K562 (cell line): Measurements from ENCODE around the gene ABCG1. TPM values are rescaled to one million over a fixed set of nuclear protein-coding genes. Genes with fewer than 3 reads are reported as not detected.
A peak's percentile ranks its signal among the peaks of the same experiment; 100 is the strongest.

Experiments
- ATAC-seq: fragments of 200-7000 bp; cut with Tn5 transposase; 3 replicates; pipeline ENCODE4 v1.9.1; 2020; ENCODE audit warnings: moderate library complexity
- BruUV-seq: library from RNA; stranded (reverse); fragments of 400-500 nt; replicated peaks from 2 replicates; lab custom pipeline; 2021; lab: Mats Ljungman, UMichigan
- CTCF ChIA-PET: fragments of 300-600 bp; formaldehyde crosslinking; extraction: SDS; loops from one replicate; lab custom pipeline; 2021; ENCODE audit warnings: low intra/inter-chr PET ratio; lab: Yijun Ruan, JAX
- POLR2A ChIA-PET: fragments of 300-600, 350-650 bp; sonication (Branson Sonifier 250); formaldehyde crosslinking; extraction: SDS; loops from one replicate; lab custom pipeline; 2021; ENCODE audit warnings: antibody characterized with exemption, inconsistent platforms; lab: Yijun Ruan, JAX
- DNase-seq, 4 experiments: peaks; one replicate each; pipeline versions ENCODE4 v3.0.0 to v3.0.0-alpha.2; 2011 to 2018; ENCODE audit warnings: low spot score in 3 of 4, mixed read lengths in 3 of 4; ENCODE audit errors: extremely low read depth in 1 of 4
- FAIRE-seq: peaks from 2 replicates; lab custom pipeline; 2011; peaks lifted over from hg19 to GRCh38; lab: Jason Lieb, UNC
- H2AFZ ChIP-seq: 2 replicates; pipeline ENCODE4 v1.6.0; 2011; ENCODE audit warnings: low read depth, low read length, control low read depth, inconsistent platforms
- H3K27ac ChIP-seq: fragments of 200-600 bp; 3 replicates; pipeline ENCODE4 v1.8.0; 2011; ENCODE audit warnings: low read depth, mild to moderate bottlenecking, control low read depth, inconsistent platforms, low read length, moderate library complexity, mixed read lengths; ENCODE audit errors: extremely low read depth
- H3K27me3 ChIP-seq, 2 experiments: fragments of 300-600 bp in 1 of 2; 2 replicates in 1 of 2; 3 replicates in 1 of 2; pipeline versions ENCODE4 v1.6.0 to v1.8.0; 2011; ENCODE audit warnings: inconsistent platforms in 2 of 2, low read length in 2 of 2, mild to moderate bottlenecking in 1 of 2, mixed read lengths in 1 of 2, moderate library complexity in 1 of 2; ENCODE audit not compliant: control insufficient read depth in 2 of 2, insufficient read depth in 2 of 2
- H3K36me3 ChIP-seq: fragments of 300-600 bp; 3 replicates; pipeline ENCODE4 v1.8.0; 2011; ENCODE audit warnings: mild to moderate bottlenecking, low read length, inconsistent platforms; ENCODE audit not compliant: control insufficient read depth, insufficient read depth
- H3K4me1 ChIP-seq, 2 experiments: fragments of 200-600 bp in 1 of 2; replicated peaks in 1 of 2; 2 replicates in 1 of 2; 3 replicates in 1 of 2; pipeline versions ENCODE4 v1.5.1 to v1.8.0; 2011; ENCODE audit warnings: inconsistent platforms in 2 of 2, low read length in 2 of 2, mild to moderate bottlenecking in 1 of 2, mixed read lengths in 1 of 2, moderate library complexity in 1 of 2; ENCODE audit not compliant: control insufficient read depth in 2 of 2, insufficient read depth in 2 of 2
- H3K4me2 ChIP-seq: 2 replicates; pipeline ENCODE4 v1.6.1; 2011; ENCODE audit warnings: low read length, control low read depth, inconsistent platforms, mixed read lengths; ENCODE audit not compliant: insufficient read depth
- H3K4me3 ChIP-seq: fragments of 200-600 bp; sonication (generic), shearing (Covaris generic); 2 replicates; pipeline ENCODE4 v1.5.1; 2016; ENCODE audit warnings: control low read depth, inconsistent platforms
- H3K79me2 ChIP-seq: fragments of 200-600 bp; 3 replicates; pipeline ENCODE4 v1.8.0; 2011; ENCODE audit warnings: low read length, inconsistent platforms; ENCODE audit not compliant: control insufficient read depth, insufficient read depth
- H3K9ac ChIP-seq, 2 experiments: 2 replicates each; pipeline versions ENCODE4 v1.6.0 to v1.6.1; 2011; ENCODE audit warnings: low read depth in 2 of 2, low read length in 2 of 2, control low read depth in 1 of 2, inconsistent platforms in 1 of 2, mild to moderate bottlenecking in 1 of 2, mixed read lengths in 1 of 2; ENCODE audit not compliant: insufficient read depth in 1 of 2
- H3K9me1 ChIP-seq: one replicate; pipeline ENCODE4 v1.6.0; 2011; ENCODE audit warnings: inconsistent platforms, mild to moderate bottlenecking, low read length, moderate library complexity; ENCODE audit not compliant: control insufficient read depth, insufficient read depth
- H3K9me3 ChIP-seq: replicated peaks from 2 replicates; pipeline ENCODE4 v1.5.1; 2011; ENCODE audit warnings: low read depth, low read length, inconsistent platforms; ENCODE audit not compliant: control insufficient read depth, insufficient read depth
- H4K20me1 ChIP-seq: replicated peaks from 2 replicates; pipeline ENCODE4 v1.6.1; 2011; ENCODE audit warnings: low read length, inconsistent platforms, mixed read lengths; ENCODE audit not compliant: control insufficient read depth, insufficient read depth
- CBFB ChIP-seq: sonication (generic); formaldehyde crosslinking; IDR thresholded peaks from 2 replicates; pipeline ENCODE4 v1.4.0; 2020; ENCODE audit warnings: mild to moderate bottlenecking, missing genetic modification reagents
- EP400 ChIP-seq: fragments of 450-650 bp; IDR thresholded peaks from 2 replicates; pipeline ENCODE4 v1.6.1; 2017; ENCODE audit warnings: antibody characterized with exemption, mild to moderate bottlenecking, moderate library complexity
- MYC ChIP-seq, 2 experiments: fragments of 250-450 bp in 1 of 2; sonication (Bioruptor Pico) in 1 of 2; IDR thresholded peaks; 2 replicates each; pipeline versions ENCODE4 v1.5.1 to v1.6.1; 2012 to 2021; ENCODE audit warnings: low read depth in 2 of 2, borderline replicate concordance in 1 of 2, improper control_type of control experiment in 1 of 2, low read length in 1 of 2, mild to moderate bottlenecking in 1 of 2, moderate library complexity in 1 of 2
- RAD21 ChIP-seq, 2 experiments: fragments of 250-450 bp in 1 of 2; fragments of 450-650 bp in 1 of 2; sonication (Bioruptor Pico) in 1 of 2; formaldehyde crosslinking in 1 of 2; IDR thresholded peaks in 1 of 2; conservative IDR thresholded peaks in 1 of 2; 2 replicates each; pipeline versions ENCODE4 v1.4.0 to v1.8.0; 2020 to 2022; ENCODE audit warnings: mild to moderate bottlenecking in 2 of 2, moderate library complexity in 1 of 2
- TCFL5 ChIP-seq: fragments of 250-450 bp; sonication (Bioruptor Pico); conservative IDR thresholded peaks from 2 replicates; pipeline ENCODE4 v1.6.1; 2021; ENCODE audit warnings: mild to moderate bottlenecking, moderate library complexity, matching md5 sums
- U2AF2 ChIP-seq: fragments of 200-400 bp; formaldehyde crosslinking; optimal IDR thresholded peaks from 2 replicates; pipeline ENCODE3; 2017; ENCODE audit warnings: low read depth, mild to moderate bottlenecking, low read length
- ZNF717 ChIP-seq: fragments of 250-450 bp; sonication (Bioruptor Pico); IDR thresholded peaks from 2 replicates; pipeline ENCODE4 v1.5.0; 2021
- WGBS: fragments of 100-300 bp; shearing (Covaris generic); methylation state at CpG from one replicate; pipeline ENCODE4 v1.1.6; 2016; ENCODE audit warnings: low coverage, mixed read lengths; ENCODE audit not compliant: insufficient coverage; ENCODE audit errors: missing lambda C conversion rate; 5-methylcytosine and 5-hydroxymethylcytosine counted together
- in situ Hi-C: fragments of 300-500 bp; cut with MboI; formaldehyde crosslinking; loops from 4 replicates; pipeline ENCODE4 v1.15.0; 2018; ENCODE audit warnings: inconsistent platforms, mixed read lengths
- intact Hi-C: fragments of 100-400 bp; cut with micrococcal nuclease; formaldehyde crosslinking; loops from 2 replicates; pipeline ENCODE4 v1.14.2; 2022
- polyA plus RNA-seq, 8 experiments: library from polyadenylated mRNA; depleted of rRNA in 4 of 8; stranded (reverse) in 5 of 8; unstranded in 3 of 8; fragments of >200 nt; fragmentation: Nextera tagmentation in 2 of 8; fragmentation: Illumina TruSeq in 1 of 8; extraction: Ambion mirVana in 2 of 8; extraction: Trizol in 1 of 8; gene quantifications; 2 replicates each; pipeline versions ENCODE4 v1.2.1 to v1.2.3, GENCODE V29; 2011 to 2014; ENCODE audit warnings: inconsistent platforms in 1 of 8, missing spikeins in 1 of 8
- total RNA-seq, 7 experiments: library from RNA; depleted of rRNA in 6 of 7; stranded (reverse); fragments of >200 nt in 6 of 7; fragmentation: Illumina TruSeq in 2 of 7; extraction: Trizol in 2 of 7; gene quantifications; 2 replicates each; pipeline versions ENCODE4 v1.2.1 to v1.2.3, GENCODE V29; 2011 to 2021; ENCODE audit warnings: low replicate concordance in 1 of 7
- TF ChIP-seq, protein P1 (sequence below), 2 experiments: fragments of 450-650 bp; IDR thresholded peaks; 2 replicates each; pipeline ENCODE4 v1.6.1; 2016; ENCODE audit warnings: mild to moderate bottlenecking in 2 of 2, borderline replicate concordance in 1 of 2, low read depth in 1 of 2, moderate library complexity in 1 of 2
- TF ChIP-seq, protein P2 (sequence below), 2 experiments: fragments of 450-650 bp in 1 of 2; sonication (generic) in 1 of 2; formaldehyde crosslinking in 1 of 2; IDR thresholded peaks in 1 of 2; conservative IDR thresholded peaks in 1 of 2; 2 replicates each; pipeline versions ENCODE4 v1.6.1 to v1.8.1; 2016 to 2023; ENCODE audit warnings: mild to moderate bottlenecking in 2 of 2, moderate library complexity in 2 of 2, inconsistent platforms in 1 of 2, missing genetic modification reagents in 1 of 2

ABCG1 gene
- total and polyA plus RNA-seq, 9 of the 15 experiments (the other 6 are each of a cell fraction or from before 2014, with no cell fraction given): 0.04 to 0.09 TPM; not detected in 7

DNA sequence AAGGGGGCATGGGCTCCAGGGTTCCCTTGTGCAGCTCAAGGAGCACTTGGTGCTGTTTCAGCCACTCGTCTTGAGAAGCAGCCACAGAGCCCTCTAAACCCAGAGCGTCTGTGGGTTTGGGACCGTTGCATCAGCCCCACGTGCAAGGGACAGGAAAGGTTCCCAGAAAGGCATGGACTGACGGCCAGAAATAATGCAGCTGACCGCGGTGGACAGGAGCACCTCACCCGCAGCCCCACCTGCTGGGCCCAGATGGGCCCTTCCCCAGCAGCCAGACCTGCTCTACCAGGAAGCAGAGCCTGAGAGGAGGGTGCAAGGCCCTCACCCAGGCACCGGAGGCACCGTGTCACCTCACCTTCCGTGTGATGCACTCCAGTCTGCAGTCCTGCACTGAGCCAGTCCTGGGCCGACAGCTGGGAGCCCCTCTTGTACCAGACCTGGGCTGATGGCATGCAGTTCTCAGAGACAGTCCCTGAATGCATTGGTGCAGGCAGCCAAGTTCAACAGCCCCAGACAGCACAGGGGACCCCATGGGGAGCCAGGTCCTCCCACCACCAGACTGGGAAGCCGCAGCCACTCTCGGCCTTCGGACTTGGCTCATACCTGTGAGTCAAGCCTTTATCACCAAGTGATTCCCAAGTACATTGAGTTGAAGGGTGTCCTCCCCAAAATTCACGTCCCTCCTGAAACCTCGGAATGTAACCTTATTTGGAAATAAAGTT, 101.1 kb downstream of the ABCG1 start:
- peak; percentile 72 for ATAC-seq
- BruUV-seq: no TSS peak
- no peak for DNase-seq
- Histone ChIP-seq H2AFZ (no peak overlapping the region), H3K9me1 (no peaks in the 10 kb centered on the region), H3K9me3 (no peaks in the 10 kb centered on the region), H3K27ac (no peak overlapping the region), H3K9ac (peak overlapping the region in 1 of 2 experiments; percentile 37; a peak in 1 of 4 replicates), H3K36me3 (no peaks in the 10 kb centered on the region), H3K4me2 (no peak overlapping the region), H3K79me2 (no peaks in the 10 kb centered on the region), H4K20me1 (0 out of 2 replicates have a peak, but pooled peaks cover 6% of the 10 kb centered on the region), H3K4me1 (no peaks in the 10 kb centered on the region), H3K27me3 (peaks cover 47 to 72% of the 10 kb centered on the region in 2 experiments), H3K4me3 (no peak overlapping the region)
- no peak for FAIRE-seq
- ChIA-PET CTCF (no interaction called here), POLR2A (interaction anchor here (0.8 kb wide), 1 partner anchor 10 kb away, joined by 3 read pairs; no protein-coding TSS in a partner anchor)
- WGBS: 8% methylated on average over 17 of the region's 17 CpGs
- in situ Hi-C loops (loop anchor here (10.0 kb wide), 1 partner anchor 125 kb away; no protein-coding TSS in a partner anchor), intact Hi-C loops (no loop called here)
- no peak for TF ChIP-seq ZNF717
- no peak for TF ChIP-seq RAD21 (CRISPR knock-in tag; conservative IDR thresholded peaks at IDR 0.05 in 1 of 2, IDR thresholded peaks at IDR 0.05 in 1 of 2)
- TF ChIP-seq, protein P1, sequence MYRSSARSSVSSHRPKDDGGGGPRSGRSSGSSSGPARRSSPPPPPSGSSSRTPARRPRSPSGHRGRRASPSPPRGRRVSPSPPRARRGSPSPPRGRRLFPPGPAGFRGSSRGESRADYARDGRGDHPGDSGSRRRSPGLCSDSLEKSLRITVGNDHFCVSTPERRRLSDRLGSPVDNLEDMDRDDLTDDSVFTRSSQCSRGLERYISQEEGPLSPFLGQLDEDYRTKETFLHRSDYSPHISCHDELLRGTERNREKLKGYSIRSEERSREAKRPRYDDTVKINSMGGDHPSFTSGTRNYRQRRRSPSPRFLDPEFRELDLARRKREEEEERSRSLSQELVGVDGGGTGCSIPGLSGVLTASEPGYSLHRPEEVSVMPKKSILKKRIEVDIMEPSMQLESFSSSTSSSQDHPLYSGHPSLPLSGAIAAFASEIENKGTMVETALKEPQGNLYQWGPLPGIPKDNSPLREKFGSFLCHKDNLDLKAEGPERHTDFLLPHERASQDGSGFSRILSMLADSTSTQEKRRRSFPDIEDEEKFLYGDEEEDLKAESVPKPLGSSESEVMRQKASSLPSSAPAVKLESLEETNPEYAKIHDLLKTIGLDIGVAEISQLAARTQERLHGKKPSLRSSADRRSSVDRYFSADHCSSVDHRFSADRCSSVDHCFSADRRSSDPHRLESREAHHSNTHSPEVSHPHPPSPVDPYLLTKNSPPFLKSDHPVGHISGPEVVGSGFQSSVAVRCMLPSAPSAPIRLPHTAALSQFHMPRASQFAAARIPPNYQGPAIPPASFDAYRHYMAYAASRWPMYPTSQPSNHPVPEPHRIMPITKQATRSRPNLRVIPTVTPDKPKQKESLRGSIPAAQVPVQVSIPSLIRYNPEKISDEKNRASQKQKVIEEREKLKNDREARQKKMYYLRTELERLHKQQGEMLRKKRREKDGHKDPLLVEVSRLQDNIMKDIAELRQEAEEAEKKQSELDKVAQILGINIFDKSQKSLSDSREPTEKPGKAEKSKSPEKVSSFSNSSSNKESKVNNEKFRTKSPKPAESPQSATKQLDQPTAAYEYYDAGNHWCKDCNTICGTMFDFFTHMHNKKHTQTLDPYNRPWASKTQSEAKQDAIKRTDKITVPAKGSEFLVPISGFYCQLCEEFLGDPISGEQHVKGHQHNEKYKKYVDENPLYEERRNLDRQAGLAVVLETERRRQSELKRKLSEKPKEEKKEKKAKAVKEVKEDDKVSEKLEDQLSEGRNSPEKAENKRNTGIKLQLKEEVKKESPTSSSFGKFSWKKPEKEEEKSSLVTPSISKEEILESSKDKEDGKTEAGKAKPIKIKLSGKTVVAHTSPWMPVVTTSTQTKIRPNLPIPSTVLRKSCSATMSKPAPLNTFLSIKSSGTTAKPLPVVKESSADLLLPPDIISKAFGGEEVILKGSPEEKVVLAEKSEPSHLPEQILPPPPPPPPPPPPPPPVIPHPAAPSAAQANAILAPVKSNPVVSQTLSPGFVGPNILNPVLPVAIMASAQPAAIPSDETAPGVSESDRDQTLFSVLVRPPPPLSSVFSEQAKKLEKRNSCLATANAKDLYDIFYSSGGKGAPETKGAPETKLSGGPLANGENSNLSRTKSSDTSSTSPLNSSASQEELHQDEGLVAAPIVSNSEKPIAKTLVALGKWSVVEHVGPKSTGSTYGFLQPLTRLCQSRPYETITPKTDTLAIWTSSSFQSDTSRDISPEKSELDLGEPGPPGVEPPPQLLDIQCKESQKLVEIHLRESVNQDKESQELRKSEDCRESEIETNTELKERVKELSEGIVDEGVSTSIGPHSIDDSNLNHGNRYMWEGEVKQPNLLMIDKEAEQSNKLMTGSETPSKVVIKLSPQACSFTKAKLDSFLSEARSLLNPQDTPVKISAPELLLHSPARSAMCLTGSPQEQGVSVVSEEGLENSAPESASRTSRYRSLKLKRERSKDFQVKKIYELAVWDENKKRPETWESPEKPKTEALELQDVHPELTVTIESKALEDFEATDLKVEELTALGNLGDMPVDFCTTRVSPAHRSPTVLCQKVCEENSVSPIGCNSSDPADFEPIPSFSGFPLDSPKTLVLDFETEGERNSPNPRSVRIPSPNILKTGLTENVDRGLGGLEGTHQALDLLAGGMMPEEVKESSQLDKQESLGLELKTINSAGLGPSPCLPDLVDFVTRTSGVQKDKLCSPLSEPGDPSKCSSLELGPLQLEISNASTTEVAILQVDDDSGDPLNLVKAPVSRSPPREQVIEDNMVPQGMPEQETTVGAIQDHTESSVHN (IDR thresholded peaks at IDR 0.05; ENCODE audit: borderline replicate concordance in 1 of 2, low read depth in 1 of 2): no peak
- TF ChIP-seq, protein P2, sequence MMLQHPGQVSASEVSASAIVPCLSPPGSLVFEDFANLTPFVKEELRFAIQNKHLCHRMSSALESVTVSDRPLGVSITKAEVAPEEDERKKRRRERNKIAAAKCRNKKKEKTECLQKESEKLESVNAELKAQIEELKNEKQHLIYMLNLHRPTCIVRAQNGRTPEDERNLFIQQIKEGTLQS (IDR thresholded peaks at IDR 0.05): peak; percentile 41; the same call in 1 of the 2 replicates
- TF ChIP-seq, protein P2 (CRISPR knock-in tag; conservative IDR thresholded peaks at IDR 0.05): no peak
- TF ChIP-seq MYC (IDR thresholded peaks at IDR 0.05; ENCODE audit: low read depth, low read length): peak; percentile 88
- no peak for TF ChIP-seq MYC (CRISPR knock-in tag; IDR thresholded peaks at IDR 0.05; ENCODE audit: borderline replicate concordance, low read depth)
- TF ChIP-seq U2AF2: no peak
- TF ChIP-seq EP400: peak; percentile 49
- TF ChIP-seq CBFB (CRISPR knock-in tag): peak; percentile 74
- no peak for TF ChIP-seq TCFL5 (CRISPR knock-in tag)
